HepG2 (cell line): ENCODE results near the gene STAT6. TPM values are rescaled to one million over a fixed set of nuclear protein-coding genes. Genes with fewer than 3 reads are reported as not detected.
A peak's percentile ranks its signal among the peaks of the same experiment; 100 is the strongest.

ENCODE experiments used
- BCL6 ChIP-seq: IDR thresholded peaks from 2 replicates; pipeline ENCODE4 v1.6.1; 2016; ENCODE audit warnings: missing genetic modification reagents, missing compliant biosample characterization
- CBFB ChIP-seq: sonication (generic); formaldehyde crosslinking; IDR thresholded peaks from 2 replicates; pipeline ENCODE4 v1.4.0; 2020; ENCODE audit warnings: missing genetic modification reagents
- KAT8 ChIP-seq: IDR thresholded peaks from 2 replicates; pipeline ENCODE4 v1.6.1; 2016; ENCODE audit warnings: missing genetic modification reagents, missing compliant biosample characterization
- KDM5A ChIP-seq: fragments of 200-600 bp; sonication (generic); IDR thresholded peaks from 2 replicates; pipeline ENCODE4 v1.7.0; 2018; ENCODE audit warnings: antibody characterized with exemption, mild to moderate bottlenecking, low read length, borderline replicate concordance
- KMT2B ChIP-seq: IDR thresholded peaks from 2 replicates; pipeline ENCODE4 v1.6.1; 2016; ENCODE audit warnings: missing genetic modification reagents, missing compliant biosample characterization
- NR2F6 ChIP-seq, 2 experiments: IDR thresholded peaks; 2 replicates each; pipeline ENCODE4 v1.6.1; 2016; ENCODE audit warnings: antibody characterized with exemption in 1 of 2, mild to moderate bottlenecking in 1 of 2
- ZBTB7B ChIP-seq: sonication (generic); formaldehyde crosslinking; IDR thresholded peaks from 2 replicates; pipeline ENCODE4 v1.4.0; 2020; ENCODE audit warnings: missing genetic modification reagents
- ZFP62 ChIP-seq: sonication (generic); formaldehyde crosslinking; IDR thresholded peaks from 2 replicates; pipeline ENCODE4 v1.4.0; 2020; ENCODE audit warnings: missing genetic modification reagents
- ZFY ChIP-seq: sonication (generic); formaldehyde crosslinking; IDR thresholded peaks from 2 replicates; pipeline ENCODE4 v1.4.0; 2020; ENCODE audit warnings: missing genetic modification reagents
- ZNF383 ChIP-seq: sonication (generic); formaldehyde crosslinking; IDR thresholded peaks from 2 replicates; pipeline ENCODE4 v1.4.0; 2020; ENCODE audit warnings: missing genetic modification reagents, mild to moderate bottlenecking, borderline replicate concordance
- polyA plus RNA-seq, 8 experiments: library from polyadenylated mRNA; depleted of rRNA in 3 of 8; stranded (reverse) in 7 of 8; unstranded in 1 of 8; fragments of >200 nt; fragmentation: Illumina TruSeq in 4 of 8; extraction: Trizol in 4 of 8; gene quantifications; 2 replicates each; pipeline versions ENCODE4 v1.2.1 to v1.2.3, GENCODE V29; 2011 to 2016; ENCODE audit warnings: low read depth in 4 of 8, missing spikeins in 1 of 8, mixed read lengths in 1 of 8; ENCODE audit not compliant: insufficient read depth in 1 of 8
- total RNA-seq, 5 experiments: library from RNA; depleted of rRNA; stranded (reverse); fragments of >200 nt; fragmentation: Illumina TruSeq; extraction: Trizol; gene quantifications; 2 replicates each; pipeline ENCODE4 v1.2.3, GENCODE V29; 2016; ENCODE audit warnings: low read depth in 1 of 5
- TF ChIP-seq, protein P1 (sequence below): sonication (generic); formaldehyde crosslinking; IDR thresholded peaks from 2 replicates; pipeline ENCODE4 v1.5.0; 2020; ENCODE audit warnings: missing genetic modification reagents
- TF ChIP-seq, protein P2 (sequence below): sonication (generic); formaldehyde crosslinking; IDR thresholded peaks from 2 replicates; pipeline ENCODE4 v1.5.0; 2020; ENCODE audit warnings: missing genetic modification reagents
- TF ChIP-seq, protein P3 (sequence below): sonication (generic); formaldehyde crosslinking; conservative IDR thresholded peaks from 2 replicates; pipeline ENCODE4 v1.5.0; 2020; ENCODE audit warnings: missing genetic modification reagents
- TF ChIP-seq, protein P4 (sequence below): sonication (generic); formaldehyde crosslinking; IDR thresholded peaks from 2 replicates; pipeline ENCODE4 v1.5.0; 2020; ENCODE audit warnings: missing genetic modification reagents
- TF ChIP-seq, protein P5 (sequence below): sonication (generic); formaldehyde crosslinking; conservative IDR thresholded peaks from 2 replicates; pipeline ENCODE4 v1.8.0; 2022; ENCODE audit warnings: mild to moderate bottlenecking, moderate library complexity, missing genetic modification reagents
- TF ChIP-seq, protein P6 (sequence below), 2 experiments: sonication (generic) in 1 of 2; formaldehyde crosslinking in 1 of 2; IDR thresholded peaks; 2 replicates each; pipeline versions ENCODE4 v1.4.0 to v1.6.1; 2016 to 2020; ENCODE audit warnings: borderline replicate concordance in 1 of 2, low read depth in 1 of 2, mild to moderate bottlenecking in 1 of 2, missing genetic modification reagents in 1 of 2

Gene STAT6
- total and polyA plus RNA-seq, 2 of the 13 experiments (the other 11 are each of a cell fraction or from before 2014, with no cell fraction given): 28.0 to 62.2 TPM

DNA sequence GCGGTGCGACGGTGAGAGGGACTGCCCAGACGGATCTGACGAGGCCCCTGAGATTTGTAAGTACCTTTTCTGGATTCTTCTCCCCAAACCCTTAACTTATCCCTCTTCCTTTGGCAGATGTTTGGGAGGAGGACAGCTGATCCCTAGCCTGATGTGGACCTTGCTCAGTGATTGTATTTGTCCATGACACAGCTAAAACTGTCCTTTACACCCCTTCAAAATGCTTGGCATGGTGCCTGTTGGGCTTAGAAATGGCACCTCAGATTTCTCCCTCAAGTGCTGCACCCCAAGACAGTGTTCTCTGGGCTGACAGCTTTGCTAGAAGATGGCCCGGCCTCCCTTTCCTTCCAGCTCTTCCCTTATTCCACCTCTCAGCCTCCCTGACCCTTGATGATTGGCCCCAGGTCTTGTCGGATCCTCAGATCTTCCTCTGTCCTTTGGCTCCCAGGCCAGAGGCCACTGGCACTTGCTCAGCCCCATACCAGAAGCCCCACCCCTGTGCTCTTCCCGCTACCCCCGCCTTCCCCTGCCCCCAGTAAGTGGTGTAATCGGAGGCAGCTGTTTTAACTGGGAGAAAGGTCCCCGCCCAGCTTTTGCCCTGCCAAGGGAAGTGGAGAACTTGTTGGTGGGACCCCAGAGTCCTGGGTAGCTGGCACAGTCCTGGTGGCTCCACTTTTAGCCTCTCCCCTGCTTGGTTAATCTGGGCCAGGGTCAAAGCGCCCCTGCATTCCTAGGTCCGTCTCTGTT lies 27.5 kb upstream of the STAT6 start (continued):
- TF ChIP-seq, protein P1, sequence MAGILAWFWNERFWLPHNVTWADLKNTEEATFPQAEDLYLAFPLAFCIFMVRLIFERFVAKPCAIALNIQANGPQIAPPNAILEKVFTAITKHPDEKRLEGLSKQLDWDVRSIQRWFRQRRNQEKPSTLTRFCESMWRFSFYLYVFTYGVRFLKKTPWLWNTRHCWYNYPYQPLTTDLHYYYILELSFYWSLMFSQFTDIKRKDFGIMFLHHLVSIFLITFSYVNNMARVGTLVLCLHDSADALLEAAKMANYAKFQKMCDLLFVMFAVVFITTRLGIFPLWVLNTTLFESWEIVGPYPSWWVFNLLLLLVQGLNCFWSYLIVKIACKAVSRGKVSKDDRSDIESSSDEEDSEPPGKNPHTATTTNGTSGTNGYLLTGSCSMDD (CRISPR knock-in tag): no peak
- TF ChIP-seq KAT8 (CRISPR knock-in tag) (no peak), ZBTB7B (0 out of 2 replicates have a peak, but pooled peaks have one; percentile 30), ZNF383 (CRISPR knock-in tag) (no peak), KDM5A (no peak; the same call in 1 of the 2 replicates), ZFP62 (CRISPR knock-in tag) (no peak), BCL6 (CRISPR knock-in tag) (no peak), CBFB (no peak), KMT2B (CRISPR knock-in tag) (no peak), ZFY (CRISPR knock-in tag) (no peak; the same call in 1 of the 2 replicates), NR2F6 (IDR thresholded peaks at IDR 0.05) (peak; percentile 80), NR2F6 (CRISPR knock-in tag; IDR thresholded peaks at IDR 0.05) (peak; percentile 85)
- TF ChIP-seq, protein P2, sequence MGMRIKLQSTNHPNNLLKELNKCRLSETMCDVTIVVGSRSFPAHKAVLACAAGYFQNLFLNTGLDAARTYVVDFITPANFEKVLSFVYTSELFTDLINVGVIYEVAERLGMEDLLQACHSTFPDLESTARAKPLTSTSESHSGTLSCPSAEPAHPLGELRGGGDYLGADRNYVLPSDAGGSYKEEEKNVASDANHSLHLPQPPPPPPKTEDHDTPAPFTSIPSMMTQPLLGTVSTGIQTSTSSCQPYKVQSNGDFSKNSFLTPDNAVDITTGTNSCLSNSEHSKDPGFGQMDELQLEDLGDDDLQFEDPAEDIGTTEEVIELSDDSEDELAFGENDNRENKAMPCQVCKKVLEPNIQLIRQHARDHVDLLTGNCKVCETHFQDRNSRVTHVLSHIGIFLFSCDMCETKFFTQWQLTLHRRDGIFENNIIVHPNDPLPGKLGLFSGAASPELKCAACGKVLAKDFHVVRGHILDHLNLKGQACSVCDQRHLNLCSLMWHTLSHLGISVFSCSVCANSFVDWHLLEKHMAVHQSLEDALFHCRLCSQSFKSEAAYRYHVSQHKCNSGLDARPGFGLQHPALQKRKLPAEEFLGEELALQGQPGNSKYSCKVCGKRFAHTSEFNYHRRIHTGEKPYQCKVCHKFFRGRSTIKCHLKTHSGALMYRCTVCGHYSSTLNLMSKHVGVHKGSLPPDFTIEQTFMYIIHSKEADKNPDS (CRISPR knock-in tag): no peak
- TF ChIP-seq, protein P3, sequence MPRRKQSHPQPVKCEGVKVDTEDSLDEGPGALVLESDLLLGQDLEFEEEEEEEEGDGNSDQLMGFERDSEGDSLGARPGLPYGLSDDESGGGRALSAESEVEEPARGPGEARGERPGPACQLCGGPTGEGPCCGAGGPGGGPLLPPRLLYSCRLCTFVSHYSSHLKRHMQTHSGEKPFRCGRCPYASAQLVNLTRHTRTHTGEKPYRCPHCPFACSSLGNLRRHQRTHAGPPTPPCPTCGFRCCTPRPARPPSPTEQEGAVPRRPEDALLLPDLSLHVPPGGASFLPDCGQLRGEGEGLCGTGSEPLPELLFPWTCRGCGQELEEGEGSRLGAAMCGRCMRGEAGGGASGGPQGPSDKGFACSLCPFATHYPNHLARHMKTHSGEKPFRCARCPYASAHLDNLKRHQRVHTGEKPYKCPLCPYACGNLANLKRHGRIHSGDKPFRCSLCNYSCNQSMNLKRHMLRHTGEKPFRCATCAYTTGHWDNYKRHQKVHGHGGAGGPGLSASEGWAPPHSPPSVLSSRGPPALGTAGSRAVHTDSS (CRISPR knock-in tag): no peak
- TF ChIP-seq, protein P4, sequence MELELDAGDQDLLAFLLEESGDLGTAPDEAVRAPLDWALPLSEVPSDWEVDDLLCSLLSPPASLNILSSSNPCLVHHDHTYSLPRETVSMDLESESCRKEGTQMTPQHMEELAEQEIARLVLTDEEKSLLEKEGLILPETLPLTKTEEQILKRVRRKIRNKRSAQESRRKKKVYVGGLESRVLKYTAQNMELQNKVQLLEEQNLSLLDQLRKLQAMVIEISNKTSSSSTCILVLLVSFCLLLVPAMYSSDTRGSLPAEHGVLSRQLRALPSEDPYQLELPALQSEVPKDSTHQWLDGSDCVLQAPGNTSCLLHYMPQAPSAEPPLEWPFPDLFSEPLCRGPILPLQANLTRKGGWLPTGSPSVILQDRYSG (CRISPR knock-in tag): no peak
- TF ChIP-seq, protein P5, sequence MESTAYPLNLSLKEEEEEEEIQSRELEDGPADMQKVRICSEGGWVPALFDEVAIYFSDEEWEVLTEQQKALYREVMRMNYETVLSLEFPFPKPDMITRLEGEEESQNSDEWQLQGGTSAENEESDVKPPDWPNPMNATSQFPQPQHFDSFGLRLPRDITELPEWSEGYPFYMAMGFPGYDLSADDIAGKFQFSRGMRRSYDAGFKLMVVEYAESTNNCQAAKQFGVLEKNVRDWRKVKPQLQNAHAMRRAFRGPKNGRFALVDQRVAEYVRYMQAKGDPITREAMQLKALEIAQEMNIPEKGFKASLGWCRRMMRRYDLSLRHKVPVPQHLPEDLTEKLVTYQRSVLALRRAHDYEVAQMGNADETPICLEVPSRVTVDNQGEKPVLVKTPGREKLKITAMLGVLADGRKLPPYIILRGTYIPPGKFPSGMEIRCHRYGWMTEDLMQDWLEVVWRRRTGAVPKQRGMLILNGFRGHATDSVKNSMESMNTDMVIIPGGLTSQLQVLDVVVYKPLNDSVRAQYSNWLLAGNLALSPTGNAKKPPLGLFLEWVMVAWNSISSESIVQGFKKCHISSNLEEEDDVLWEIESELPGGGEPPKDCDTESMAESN (CRISPR knock-in tag): 0 out of 2 replicates have a peak, but pooled peaks have one; percentile 38
- TF ChIP-seq, protein P6, sequence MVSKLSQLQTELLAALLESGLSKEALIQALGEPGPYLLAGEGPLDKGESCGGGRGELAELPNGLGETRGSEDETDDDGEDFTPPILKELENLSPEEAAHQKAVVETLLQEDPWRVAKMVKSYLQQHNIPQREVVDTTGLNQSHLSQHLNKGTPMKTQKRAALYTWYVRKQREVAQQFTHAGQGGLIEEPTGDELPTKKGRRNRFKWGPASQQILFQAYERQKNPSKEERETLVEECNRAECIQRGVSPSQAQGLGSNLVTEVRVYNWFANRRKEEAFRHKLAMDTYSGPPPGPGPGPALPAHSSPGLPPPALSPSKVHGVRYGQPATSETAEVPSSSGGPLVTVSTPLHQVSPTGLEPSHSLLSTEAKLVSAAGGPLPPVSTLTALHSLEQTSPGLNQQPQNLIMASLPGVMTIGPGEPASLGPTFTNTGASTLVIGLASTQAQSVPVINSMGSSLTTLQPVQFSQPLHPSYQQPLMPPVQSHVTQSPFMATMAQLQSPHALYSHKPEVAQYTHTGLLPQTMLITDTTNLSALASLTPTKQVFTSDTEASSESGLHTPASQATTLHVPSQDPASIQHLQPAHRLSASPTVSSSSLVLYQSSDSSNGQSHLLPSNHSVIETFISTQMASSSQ (IDR thresholded peaks at IDR 0.05; ENCODE audit: low read depth): no peak
- TF ChIP-seq, protein P6 (CRISPR knock-in tag; IDR thresholded peaks at IDR 0.05; ENCODE audit: borderline replicate concordance): no peak
